Measurements from ENCODE around the gene ING1. TPM values are rescaled to one million over a fixed set of nuclear protein-coding genes. Genes with fewer than 3 reads are reported as not detected.

ING1 gene
- total and polyA plus RNA-seq, 2 donors (not counting 1 experiment from before 2014, with no cell fraction given): 29.1 to 34.2 TPM

DNA sequence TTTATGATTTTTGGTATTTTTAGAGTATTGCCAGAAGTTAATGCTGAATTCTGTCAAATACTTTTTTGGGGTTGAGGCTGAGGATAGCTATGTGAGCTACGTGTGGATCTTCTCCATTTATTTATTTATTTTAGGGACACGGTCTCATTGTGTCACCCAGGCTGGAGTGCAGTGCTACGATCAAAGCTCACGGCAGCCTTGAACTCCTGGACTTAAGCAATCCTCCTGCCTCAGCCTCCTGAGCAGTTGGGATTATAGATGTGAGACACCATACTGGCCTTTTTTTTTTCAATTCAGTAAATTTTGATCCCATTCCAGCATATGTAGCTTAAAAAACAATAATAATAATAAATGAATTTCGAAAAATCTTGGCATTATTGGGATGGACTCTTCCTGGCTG, 21.1 kb downstream of the ING1 start:
- Histone ChIP-seq H3K4me2 (replicated peaks; ENCODE audit: low read depth, low read length, poor library complexity, severe bottlenecking) (no peak overlapping the region), H3K79me2 (ENCODE audit: control insufficient read depth, insufficient read depth, low read length) (peaks cover 33% of the 10 kb centered on the region), H3K36me3 (replicated peaks in 1 of 2; ENCODE audit: control extremely low read depth in 1 of 2, control insufficient read depth in 1 of 2, extremely low read depth in 1 of 2, insufficient read depth in 2 of 2, low read length in 1 of 2) (no peaks in the 10 kb centered on the region), H4K20me1 (ENCODE audit: control insufficient read depth, insufficient read depth, low read length, poor library complexity, severe bottlenecking) (no peaks in the 10 kb centered on the region), H3K27me3 (replicated peaks in 1 of 4; ENCODE audit: control extremely low read depth in 1 of 4, control insufficient read depth in 3 of 4, insufficient read depth in 4 of 4, low read length in 3 of 4) (no peaks in the 10 kb centered on the region), H2AFZ (ENCODE audit: insufficient read depth, low read depth, low read length, poor library complexity, severe bottlenecking) (no peak overlapping the region), H3K4me1 (ENCODE audit: control insufficient read depth in 2 of 2, insufficient read depth in 2 of 2, low read length in 2 of 2) (peaks cover 0 to 3% of the 10 kb centered on the region in 2 donors), H3K4me3 (ENCODE audit: control extremely low read depth in 1 of 5, extremely low read depth in 1 of 5, insufficient read depth in 1 of 5, low read depth in 2 of 5, low read length in 4 of 5) (no peak overlapping the region), H3K9me3 (ENCODE audit: control extremely low read depth in 1 of 3, control insufficient read depth in 2 of 3, insufficient read depth in 1 of 3, low read length in 2 of 3) (peaks cover 0 to 8% (median 2%) of the 10 kb centered on the region in 3 donors), H3K9ac (ENCODE audit: low read length) (no peak overlapping the region), H3K27ac (ENCODE audit: low read length in 2 of 2) (no peak overlapping the region)
- intact Hi-C loops (cut with micrococcal nuclease): no loop called here
- CTCF ChIA-PET: no interaction called here
- Mint-ChIP-seq H3K4me3 (no peak overlapping the region), H3K9me3 (ENCODE audit: insufficient read depth) (peaks cover 3% of the 10 kb centered on the region), H3K27ac (no peak overlapping the region), H3K27me3 (no peaks in the 10 kb centered on the region), H3K4me1 (peaks cover 3% of the 10 kb centered on the region)
- WGBS (ENCODE audit: insufficient coverage): no CpG with 5 or more reads among the region's 5 CpGs
- no peak for DNase-seq
- ATAC-seq (ENCODE audit: low read depth): no peak
- TF ChIP-seq, protein P1, sequence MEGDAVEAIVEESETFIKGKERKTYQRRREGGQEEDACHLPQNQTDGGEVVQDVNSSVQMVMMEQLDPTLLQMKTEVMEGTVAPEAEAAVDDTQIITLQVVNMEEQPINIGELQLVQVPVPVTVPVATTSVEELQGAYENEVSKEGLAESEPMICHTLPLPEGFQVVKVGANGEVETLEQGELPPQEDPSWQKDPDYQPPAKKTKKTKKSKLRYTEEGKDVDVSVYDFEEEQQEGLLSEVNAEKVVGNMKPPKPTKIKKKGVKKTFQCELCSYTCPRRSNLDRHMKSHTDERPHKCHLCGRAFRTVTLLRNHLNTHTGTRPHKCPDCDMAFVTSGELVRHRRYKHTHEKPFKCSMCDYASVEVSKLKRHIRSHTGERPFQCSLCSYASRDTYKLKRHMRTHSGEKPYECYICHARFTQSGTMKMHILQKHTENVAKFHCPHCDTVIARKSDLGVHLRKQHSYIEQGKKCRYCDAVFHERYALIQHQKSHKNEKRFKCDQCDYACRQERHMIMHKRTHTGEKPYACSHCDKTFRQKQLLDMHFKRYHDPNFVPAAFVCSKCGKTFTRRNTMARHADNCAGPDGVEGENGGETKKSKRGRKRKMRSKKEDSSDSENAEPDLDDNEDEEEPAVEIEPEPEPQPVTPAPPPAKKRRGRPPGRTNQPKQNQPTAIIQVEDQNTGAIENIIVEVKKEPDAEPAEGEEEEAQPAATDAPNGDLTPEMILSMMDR (IDR thresholded peaks at IDR 0.05): no peak
- TF ChIP-seq EZH2 (IDR thresholded peaks at IDR 0.05; ENCODE audit: borderline replicate concordance, insufficient read depth, low read depth, low read length, poor library complexity, severe bottlenecking): no peak
- POLR2A ChIA-PET: no interaction called here

DNA sequence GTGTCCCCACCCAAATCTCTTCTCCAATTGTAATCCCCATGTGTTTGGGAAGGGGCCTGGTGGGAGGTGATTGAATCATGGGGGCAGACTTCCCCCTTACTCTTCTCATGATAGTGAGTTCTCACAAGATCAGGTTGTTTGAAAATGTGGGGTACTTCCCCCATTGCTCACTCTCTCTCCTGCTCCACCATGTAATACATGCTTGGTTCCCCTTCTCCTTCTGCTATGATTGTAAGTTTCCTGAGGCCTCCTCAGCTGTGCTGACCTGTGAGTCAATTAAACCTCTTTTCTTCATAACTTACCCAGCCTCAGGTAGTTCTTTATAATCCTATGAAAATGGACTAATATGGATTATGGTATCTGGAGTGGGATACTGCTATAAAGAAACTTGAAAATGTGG, 24.1 kb downstream of the ING1 start:
- Mint-ChIP-seq H3K9me3 (ENCODE audit: insufficient read depth) (peaks cover 3% of the 10 kb centered on the region), H3K4me3 (no peak overlapping the region), H3K27me3 (no peaks in the 10 kb centered on the region), H3K27ac (no peak overlapping the region), H3K4me1 (no peaks in the 10 kb centered on the region)
- H3K4me1 ChIP-seq (ENCODE audit: control insufficient read depth in 2 of 2, insufficient read depth in 2 of 2, low read length in 2 of 2): no peaks in the 10 kb centered on the region
- H3K79me2 ChIP-seq (ENCODE audit: control insufficient read depth, insufficient read depth, low read length): peaks cover 16% of the 10 kb centered on the region
- no peak overlapping the region for H3K4me3 ChIP-seq (ENCODE audit: control extremely low read depth in 1 of 5, extremely low read depth in 1 of 5, insufficient read depth in 1 of 5, low read depth in 2 of 5, low read length in 4 of 5)
- ChIA-PET POLR2A (no interaction called here), CTCF (no interaction called here)
- no peak overlapping the region for H2AFZ ChIP-seq (ENCODE audit: insufficient read depth, low read depth, low read length, poor library complexity, severe bottlenecking)
- no peak overlapping the region for H3K27ac ChIP-seq (ENCODE audit: low read length in 2 of 2)
- no peaks in the 10 kb centered on the region for H3K27me3 ChIP-seq (replicated peaks in 1 of 4; ENCODE audit: control extremely low read depth in 1 of 4, control insufficient read depth in 3 of 4, insufficient read depth in 4 of 4, low read length in 3 of 4)
- no peak overlapping the region for H3K9ac ChIP-seq (ENCODE audit: low read length)
- no peak for ATAC-seq (ENCODE audit: low read depth)
- DNase-seq: no peak
- H4K20me1 ChIP-seq (ENCODE audit: control insufficient read depth, insufficient read depth, low read length, poor library complexity, severe bottlenecking): no peaks in the 10 kb centered on the region
- no peaks in the 10 kb centered on the region for H3K36me3 ChIP-seq (replicated peaks in 1 of 2; ENCODE audit: control extremely low read depth in 1 of 2, control insufficient read depth in 1 of 2, extremely low read depth in 1 of 2, insufficient read depth in 2 of 2, low read length in 1 of 2)
- H3K4me2 ChIP-seq (replicated peaks; ENCODE audit: low read depth, low read length, poor library complexity, severe bottlenecking): no peak overlapping the region
- H3K9me3 ChIP-seq (ENCODE audit: control extremely low read depth in 1 of 3, control insufficient read depth in 2 of 3, insufficient read depth in 1 of 3, low read length in 2 of 3): peaks cover 0 to 8% (median 2%) of the 10 kb centered on the region in 3 donors
- TF ChIP-seq EZH2 (IDR thresholded peaks at IDR 0.05; ENCODE audit: borderline replicate concordance, insufficient read depth, low read depth, low read length, poor library complexity, severe bottlenecking): no peak
- TF ChIP-seq, protein P1 (IDR thresholded peaks at IDR 0.05): no peak
- intact Hi-C loops (cut with micrococcal nuclease): no loop called here

Measured in B cell (primary cell).